CD4-positive, alpha-beta T cell treated with Interleukin-12 subunit alpha and Interleukin-12 subunit beta, for 1 hour (primary cell): ENCODE measurements around the gene AGRN.
"Not testable (repeated sequence)": the region's sequence is repeated elsewhere in the genome, so short reads cannot be mapped to it uniquely, and the experiment has no call there.

Source experiments
- DNase-seq: peaks from one replicate; pipeline ENCODE4 v3.0.0-alpha.2; 2020

The AGRN gene

DNA sequence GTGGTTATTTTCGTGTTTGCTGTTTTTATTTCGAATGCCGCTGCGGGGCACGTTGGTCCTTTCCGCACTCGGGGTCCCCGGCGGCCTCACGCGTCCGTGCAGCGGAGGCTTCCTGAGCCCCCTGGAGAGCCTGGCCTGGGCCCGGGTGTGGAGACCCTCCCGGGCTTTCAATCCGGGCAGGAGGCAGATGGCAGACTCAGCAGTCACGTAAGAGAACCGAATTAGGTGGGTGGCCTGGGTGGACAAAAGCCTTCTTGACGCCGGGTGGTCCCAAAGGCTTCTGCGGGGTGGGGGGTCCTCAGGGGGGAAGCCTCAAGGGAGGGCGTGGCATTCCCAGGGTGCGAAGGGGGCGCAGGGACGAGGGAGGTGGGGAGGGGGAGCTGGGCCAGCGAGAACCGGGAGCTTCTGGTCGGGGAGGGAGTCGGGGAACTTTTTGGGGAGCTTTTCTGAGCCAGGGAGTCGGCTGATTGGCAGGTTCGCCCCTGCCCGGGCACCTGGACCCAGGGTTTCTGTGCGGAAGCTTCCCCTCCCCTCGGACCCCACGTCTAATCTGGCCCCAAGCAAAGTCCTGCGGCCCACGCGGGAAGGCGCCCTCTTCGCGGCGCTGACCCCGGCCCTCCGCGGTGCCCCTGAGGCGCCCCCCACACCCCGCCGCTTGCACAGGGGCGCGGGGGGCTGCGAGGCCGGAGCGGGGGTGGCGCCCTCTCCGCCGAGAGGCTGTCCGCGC, 18.7 kb upstream of the AGRN start:
- DNase-seq, result no peak

- no peak for DNase-seq
Measured at GRCh38 chr1:1003618-1004419, 16.1 kb upstream of the AGRN start.

DNA sequence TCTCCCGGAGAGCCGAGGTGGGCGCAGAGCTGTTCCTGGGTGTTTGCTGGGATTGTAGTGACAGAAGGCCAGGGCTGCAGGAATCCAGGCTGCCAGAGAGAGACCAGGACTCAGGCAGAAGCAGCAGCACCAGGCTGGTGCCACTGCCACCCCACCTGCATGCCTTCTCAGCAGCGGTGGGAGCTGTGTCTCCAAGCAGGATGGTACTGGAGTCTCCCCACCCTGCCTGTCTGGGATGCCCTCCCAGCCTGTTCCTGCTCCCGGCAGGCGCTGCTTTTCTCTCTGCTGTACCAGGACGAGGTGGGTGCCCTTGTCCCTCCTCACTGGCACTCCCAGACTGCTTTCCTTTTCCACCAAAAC, 15.5 kb upstream of the AGRN start:
- no peak for DNase-seq

- DNase-seq, result no peak
Measured at GRCh38 chr1:1004780-1005697, 14.9 kb upstream of the AGRN start.

DNA sequence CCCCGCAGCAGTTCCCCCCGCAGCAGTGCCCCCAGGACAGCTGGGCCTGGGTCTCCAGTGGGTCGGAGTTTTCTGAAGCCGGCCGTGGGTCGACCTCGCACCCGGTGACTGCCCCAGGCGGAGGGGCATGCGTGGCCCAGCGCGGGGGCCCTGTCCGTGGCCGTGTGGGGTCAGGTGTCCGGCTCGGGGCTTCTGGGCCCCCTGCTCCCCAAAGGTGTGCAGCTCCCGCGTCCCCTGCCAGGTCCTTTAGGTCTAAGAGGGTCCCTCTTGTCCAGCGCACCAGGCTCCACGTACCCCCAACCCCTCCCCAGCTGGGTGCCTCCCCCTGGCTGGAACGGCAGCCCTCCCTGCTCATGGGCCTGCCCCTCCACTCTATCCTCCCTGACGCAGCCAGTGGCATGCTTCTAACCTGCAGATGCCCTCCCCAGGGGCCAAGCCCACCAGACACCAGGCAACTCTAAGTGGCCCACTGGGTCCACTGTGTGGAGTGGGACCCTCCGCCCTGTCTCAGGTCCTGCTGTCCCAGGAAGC, 14.1 kb upstream of the AGRN start:
- no peak for DNase-seq

DNA sequence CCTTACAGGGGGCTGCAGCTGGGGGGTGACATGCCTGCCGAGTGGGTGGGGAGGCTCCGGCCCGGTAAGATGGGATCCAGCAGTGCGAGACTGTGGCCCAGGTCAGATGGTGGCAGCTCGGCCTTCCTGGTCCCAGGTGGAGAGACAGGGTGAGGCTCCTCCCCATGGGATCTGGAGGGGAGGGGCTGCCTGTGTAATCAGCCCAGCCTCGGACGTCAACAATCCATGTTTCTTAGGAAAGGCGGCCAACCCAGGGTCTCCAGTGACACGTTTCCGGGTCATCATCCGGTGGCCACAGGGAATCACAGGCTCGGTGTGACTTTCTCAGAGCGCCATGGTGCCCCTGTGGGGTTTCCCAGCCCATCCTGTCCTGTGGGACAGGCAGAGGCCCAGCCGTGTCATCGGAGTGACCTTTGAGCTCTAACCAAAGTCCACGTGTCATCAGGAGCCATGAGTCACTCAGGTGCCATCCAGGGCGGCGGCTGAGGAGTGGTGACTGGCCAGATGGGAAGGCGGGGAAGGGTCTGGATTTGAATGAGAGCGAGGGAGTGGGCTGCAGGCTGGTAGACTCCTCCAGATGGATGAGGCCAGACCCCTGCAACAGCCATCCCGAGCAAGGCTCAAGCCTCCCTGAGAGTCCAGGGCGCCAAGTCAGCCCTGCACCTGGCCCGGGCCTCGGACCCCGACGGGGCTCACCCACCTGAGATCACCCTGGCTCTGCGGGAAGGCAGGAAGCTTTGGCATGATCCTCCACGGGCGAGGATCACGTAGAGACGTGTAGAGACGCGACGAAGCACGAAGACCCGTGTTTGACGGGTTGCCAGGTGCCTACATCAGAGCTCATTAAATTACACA, 13.4 kb upstream of the AGRN start:
- DNase-seq, result no peak

DNA sequence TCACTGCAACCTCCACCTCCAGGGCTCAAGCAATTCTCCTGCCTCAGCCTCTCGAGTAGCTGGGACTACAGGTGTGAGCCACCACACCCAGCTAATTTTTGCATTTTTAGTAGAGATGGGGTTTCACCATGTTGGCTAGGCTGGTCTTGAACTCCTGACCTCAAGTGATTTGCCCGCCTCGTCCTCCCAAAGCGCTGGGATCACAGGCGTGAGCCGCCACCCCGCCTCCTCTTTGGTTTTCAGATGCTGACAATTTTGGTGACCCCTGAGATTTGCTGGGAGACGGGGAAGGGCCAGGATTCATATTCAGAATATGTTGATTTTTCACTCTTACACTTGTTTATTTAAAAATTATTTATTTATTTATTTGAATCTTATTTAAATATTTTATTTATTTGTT, 9.8 kb upstream of the AGRN start:
- not testable (repeated sequence) for DNase-seq

DNA sequence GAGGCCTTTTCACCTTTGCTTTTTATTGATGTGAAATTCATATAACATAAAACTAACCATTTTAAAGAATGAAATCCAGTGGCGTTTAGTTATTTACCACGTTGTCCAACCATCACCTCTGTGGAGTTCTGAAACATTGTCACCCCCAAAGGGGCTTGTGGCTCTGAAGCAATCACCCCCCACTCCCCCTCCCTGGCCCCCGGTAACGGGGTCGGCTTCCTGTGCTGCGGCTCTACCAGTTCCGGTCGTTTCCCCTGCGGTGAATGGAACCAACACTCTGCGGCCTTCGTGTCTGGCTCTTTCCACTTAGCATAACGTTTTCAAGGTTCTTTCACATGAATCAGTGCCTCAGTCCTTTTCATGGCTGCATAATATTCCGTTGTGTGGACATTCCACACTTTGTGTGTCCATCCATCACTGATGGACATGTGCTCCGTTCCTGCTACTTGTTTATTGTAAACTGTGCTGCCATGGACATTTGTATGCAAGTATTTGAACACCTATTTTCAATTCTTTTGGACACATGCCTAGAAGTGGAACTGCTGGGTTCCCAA, 8.4 kb upstream of the AGRN start:
- DNase-seq, result no peak

- DNase-seq, result not testable (repeated sequence)
Measured at GRCh38 chr1:1012736-1013104, 7.2 kb upstream of the AGRN start.

DNA sequence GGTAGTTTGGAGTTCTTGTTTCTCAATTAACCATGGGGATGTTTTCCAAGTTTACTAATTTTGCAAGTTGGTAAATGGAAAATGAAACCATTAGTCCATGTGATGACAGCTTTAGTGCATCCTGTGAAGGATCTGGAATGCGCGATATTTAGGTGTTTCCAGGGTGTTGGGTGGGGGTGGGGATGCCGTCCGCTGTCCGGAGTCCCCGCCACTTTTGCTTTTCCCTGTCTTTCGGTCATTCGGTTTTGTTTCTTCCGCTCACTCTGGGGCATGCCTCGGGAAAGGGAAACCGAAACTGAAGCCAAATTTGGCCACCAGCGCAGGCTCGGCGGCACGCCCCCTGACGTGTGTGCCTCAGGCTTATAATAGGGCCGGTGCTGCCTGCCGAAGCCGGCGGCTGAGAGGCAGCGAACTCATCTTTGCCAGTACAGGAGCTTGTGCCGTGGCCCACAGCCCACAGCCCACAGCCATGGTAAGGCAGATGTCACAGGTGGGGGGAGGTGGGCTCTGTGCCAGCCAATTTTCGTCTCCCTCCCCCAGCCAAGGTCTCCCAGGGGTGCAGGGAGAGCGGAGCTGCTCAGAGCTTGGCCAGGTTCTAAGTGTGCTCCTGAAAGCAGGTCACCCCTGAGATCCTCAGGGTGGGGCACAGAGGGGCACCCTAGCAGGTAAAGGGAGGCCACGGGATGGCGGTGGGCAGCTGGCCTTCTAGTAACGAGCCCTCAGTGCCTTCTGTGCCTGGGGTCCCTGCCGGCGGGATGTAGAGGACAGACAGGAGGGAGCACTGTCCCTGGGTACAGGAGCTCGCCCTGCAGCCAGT, 6.6 kb upstream of the AGRN start, which contains the start of gene ISG15:
Gene ISG15 (plus strand): TSS at position 393 of the 817 bp plus-strand sequence. CDS start 77 bp downstream, at position 470.
- DNase-seq, result peak; percentile 91

DNA sequence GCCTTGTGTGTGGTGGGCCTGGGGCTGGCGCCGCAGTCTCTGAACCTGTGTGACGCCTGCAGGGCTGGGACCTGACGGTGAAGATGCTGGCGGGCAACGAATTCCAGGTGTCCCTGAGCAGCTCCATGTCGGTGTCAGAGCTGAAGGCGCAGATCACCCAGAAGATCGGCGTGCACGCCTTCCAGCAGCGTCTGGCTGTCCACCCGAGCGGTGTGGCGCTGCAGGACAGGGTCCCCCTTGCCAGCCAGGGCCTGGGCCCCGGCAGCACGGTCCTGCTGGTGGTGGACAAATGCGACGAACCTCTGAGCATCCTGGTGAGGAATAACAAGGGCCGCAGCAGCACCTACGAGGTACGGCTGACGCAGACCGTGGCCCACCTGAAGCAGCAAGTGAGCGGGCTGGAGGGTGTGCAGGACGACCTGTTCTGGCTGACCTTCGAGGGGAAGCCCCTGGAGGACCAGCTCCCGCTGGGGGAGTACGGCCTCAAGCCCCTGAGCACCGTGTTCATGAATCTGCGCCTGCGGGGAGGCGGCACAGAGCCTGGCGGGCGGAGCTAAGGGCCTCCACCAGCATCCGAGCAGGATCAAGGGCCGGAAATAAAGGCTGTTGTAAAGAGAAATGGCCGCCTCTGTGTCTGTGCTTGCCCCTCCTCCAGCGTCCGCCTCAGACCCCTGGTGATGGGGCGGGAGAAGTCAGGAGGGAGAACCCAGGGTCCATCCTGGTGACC, 5.8 kb upstream of the AGRN start:
- DNase-seq, result peak; percentile 46

DNA sequence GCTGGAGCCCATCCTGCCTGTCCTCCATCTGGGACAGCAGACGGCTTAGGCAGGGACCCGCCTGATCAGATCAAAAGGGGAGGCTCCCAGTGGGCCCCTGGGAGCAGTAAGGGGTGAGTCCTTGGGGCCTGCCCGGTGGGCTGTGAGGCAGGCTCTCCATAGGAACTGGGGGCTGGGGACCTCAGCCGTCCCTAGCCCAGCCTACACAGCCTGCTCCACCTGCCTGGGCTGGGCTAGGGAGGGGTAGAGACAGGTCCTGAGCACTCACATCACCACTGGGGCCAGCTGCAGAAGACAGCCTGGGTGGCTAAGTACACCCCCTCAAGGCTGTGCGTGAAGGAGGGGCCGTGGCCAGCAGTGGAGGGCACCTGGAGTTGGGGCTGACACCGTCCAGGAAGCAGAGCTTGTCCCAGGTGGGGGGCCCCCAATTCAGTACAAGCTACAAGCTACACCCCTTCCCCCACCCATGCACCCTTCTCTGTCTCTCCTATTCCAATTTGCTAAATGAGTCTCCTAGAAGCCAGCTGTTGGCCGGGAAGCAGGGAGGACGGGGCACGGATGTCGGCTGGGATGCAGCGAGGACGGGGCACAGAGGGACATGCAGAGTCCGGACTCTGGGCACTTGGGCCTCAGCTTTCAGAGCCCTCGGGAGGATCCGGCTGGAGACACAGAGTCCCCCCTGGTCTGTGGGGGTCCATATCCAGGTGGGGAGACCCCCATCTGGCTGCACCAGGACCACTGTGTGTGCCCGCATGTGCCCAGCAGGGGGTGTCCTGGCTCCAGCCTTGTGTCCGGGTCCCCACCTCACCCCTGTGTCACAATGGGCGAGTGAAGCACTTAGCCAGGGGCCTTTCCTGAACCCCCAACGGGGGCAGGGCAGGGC, 4.9 kb upstream of the AGRN start:
- DNase-seq, result no peak

DNA sequence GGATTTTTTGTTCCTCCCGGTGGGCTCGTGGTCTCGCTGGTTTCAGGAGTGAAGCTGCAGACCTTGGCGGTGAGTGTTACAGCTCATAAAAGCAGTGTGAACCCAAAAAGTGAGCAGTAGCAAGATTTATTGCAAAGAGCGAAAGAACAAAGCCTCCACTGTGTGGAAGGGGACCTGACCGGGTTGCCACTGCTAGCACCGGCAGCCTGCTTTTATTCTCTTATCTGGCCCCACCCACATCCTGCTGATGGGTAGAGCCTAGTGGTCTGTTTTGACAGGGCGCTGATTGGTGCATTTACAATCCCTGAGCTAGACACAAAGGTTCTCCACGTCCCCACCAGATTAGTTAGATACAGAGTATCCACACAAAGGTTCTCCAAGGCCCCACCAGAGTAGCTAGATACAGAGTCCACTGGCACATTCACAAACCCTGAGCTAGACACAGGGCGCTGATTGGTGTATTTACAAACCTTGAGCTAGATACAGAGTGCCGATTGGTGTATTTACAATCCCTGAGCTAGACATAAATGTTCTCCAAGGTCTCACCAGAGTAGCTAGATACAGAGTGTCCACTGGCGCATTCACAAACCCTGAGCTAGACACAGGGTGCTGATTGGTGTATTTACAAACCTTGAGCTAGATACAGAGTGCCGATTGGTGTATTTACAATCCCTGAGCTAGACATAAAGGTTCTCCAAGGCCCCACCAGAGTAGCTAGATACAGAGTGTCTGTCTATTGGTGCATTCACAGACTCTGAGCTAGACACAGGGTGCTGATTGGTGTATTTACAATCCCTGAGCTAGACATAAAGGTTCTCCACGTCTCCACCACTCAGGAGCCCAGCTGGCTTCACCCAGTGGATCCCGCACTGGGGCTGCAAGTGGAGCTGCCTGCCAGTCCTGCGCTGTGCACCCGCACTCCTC, 2.3 kb upstream of the AGRN start:
- DNase-seq, result not testable (repeated sequence)

GRCh38 chr1:1018321-1018685, 1.6 kb upstream of the AGRN start:
- DNase-seq, result not testable (repeated sequence)

DNA sequence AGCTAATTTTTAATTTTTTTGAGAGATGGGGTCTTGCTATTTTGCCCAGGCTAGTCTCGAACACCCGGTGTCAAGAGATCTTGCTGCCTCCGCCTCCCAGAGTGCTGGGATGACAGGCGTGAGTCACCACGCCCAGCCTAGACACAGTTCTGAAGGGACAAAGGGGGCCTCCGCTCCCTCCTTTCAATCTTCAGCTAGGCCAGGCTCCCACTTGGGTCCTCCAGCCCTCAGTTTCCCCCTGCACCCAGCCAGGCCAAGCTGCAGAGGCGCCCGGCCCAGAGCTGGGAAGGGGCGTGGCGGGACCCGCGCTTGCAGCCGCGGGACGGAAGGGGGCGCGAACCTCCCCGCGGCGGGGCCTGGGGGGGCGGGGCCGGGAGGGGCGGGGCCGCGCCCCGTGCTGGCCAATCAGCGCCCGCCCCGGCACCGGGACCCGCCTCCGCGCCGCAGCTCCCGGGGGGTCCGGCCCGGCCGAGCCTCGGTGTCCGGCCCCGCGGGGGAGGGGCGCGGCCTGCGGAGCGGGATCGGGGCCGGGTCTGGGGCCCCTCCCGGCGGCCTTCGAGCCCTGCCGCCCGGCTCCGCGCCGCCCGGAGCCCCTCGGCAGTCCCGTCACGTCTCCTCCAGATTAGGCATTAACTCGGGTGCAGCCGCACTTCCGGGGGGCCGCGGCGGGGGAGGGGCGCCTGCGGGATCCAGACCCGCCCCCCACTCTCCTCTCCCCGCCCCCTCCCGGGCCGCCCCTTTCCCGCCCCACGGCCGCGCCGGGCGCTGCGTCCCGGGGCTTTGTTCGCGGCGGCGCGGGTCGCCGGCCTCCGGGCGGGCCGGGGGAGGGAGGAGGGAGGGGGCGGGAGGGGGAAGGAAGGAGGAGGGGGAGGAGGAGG, 559 bp upstream of the AGRN start:
- peak; percentile 82 for DNase-seq

- DNase-seq, result peak; percentile 36
Measured at GRCh38 chr1:1020415-1021009, 592 bp downstream of the AGRN start.
